HFF-Myc (cell line): Measurements from ENCODE around the gene EFTUD2.
A peak's percentile ranks its signal among the peaks of the same experiment; 100 is the strongest.

Experiments
- DNase-seq: peaks from one replicate; pipeline ENCODE4 v3.0.0-alpha.2; 2011; ENCODE audit warnings: low read depth; ENCODE audit errors: extremely low read depth
- H3K4me3 ChIP-seq: replicated peaks from 2 replicates; pipeline ENCODE4 v1.5.1; 2011; ENCODE audit warnings: low read depth, mild to moderate bottlenecking, control low read depth, low read length
- TF ChIP-seq, protein P1 (sequence below): IDR thresholded peaks from 2 replicates; pipeline ENCODE4 v1.5.1; 2012; ENCODE audit warnings: mild to moderate bottlenecking, low read depth, low read length, control low read depth; ENCODE audit errors: missing control alignments

Gene EFTUD2

DNA sequence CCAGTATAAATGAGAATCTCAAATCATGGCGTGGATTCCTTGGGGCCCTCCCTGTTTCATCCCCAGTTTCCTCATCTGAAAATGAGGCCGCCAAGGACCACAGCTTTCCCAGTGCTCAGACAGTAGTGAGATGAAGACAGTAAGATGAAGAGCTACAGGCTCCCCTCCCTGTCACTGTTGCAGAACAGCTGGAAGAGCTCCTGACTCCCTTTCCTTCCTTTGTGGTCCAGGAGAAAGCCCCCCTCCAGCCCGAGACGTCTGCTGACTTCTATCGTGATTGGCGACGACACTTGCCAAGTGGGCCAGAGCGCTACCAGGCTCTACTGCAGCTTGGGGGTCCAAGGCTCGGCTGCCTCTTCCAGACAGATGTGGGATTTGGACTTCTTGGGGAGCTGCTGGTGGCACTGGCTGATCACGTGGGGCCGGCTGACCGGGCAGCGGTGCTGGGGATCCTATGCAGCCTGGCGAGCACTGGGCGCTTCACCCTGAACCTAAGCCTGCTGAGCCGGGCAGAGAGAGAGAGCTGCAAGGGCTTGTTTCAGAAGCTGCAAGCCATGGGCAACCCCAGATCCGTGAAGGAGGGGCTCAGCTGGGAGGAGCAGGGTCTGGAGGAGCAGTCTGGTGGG lies 3.0 kb upstream of the EFTUD2 start:
- no peak for DNase-seq
- TF ChIP-seq, protein P1, sequence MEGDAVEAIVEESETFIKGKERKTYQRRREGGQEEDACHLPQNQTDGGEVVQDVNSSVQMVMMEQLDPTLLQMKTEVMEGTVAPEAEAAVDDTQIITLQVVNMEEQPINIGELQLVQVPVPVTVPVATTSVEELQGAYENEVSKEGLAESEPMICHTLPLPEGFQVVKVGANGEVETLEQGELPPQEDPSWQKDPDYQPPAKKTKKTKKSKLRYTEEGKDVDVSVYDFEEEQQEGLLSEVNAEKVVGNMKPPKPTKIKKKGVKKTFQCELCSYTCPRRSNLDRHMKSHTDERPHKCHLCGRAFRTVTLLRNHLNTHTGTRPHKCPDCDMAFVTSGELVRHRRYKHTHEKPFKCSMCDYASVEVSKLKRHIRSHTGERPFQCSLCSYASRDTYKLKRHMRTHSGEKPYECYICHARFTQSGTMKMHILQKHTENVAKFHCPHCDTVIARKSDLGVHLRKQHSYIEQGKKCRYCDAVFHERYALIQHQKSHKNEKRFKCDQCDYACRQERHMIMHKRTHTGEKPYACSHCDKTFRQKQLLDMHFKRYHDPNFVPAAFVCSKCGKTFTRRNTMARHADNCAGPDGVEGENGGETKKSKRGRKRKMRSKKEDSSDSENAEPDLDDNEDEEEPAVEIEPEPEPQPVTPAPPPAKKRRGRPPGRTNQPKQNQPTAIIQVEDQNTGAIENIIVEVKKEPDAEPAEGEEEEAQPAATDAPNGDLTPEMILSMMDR, result no peak
- no peak overlapping the region for H3K4me3 ChIP-seq

DNA sequence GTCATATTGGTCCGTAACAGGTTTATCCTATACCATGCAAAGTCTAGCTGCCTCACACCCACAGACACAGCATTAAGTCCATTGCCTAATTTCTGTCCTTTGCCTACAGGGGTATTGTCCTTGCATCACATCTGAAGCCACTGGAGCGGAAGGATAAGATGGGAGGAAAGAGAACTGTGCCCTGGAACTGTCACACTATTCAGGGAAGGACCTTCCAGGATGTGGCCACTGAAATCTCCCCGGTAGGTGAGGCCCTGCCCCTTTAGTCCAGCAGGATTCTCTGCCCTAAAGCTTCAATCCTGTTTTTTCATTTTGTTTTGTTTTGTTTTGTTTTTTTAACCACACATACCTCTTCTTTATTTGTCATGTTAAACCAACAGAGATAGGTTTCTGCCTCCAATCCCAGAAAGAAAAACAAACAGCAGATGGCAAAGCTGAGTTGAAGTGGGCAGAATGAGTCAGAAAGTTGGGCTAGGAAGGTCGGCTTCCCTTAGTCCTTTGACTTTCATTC lies 2.2 kb upstream of the EFTUD2 start:
- no peak for DNase-seq
- TF ChIP-seq, protein P1, result peak; percentile 5

DNA sequence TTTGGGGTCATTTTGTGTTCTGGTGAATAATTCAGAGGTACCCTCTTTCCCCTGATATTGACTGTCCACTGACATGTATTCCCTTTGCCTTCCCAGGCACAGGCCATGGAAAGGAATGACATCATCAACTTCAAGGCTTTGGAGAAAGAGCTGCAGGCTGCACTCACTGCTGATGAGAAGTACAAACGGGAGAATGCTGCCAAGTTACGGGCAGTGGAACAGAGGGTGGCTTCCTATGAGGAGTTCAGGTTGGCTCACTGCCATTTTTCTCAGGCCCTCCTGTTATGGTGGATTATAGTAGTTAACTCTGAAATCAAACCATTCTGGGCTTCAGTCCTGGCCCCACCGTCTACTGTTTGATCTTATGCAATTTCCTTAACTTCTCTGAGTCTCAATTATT lies 1.6 kb upstream of the EFTUD2 start:
- no peak for DNase-seq
- no peak overlapping the region for H3K4me3 ChIP-seq
- TF ChIP-seq, protein P1, result no peak

More for the DNA sequence above, 2.2 kb upstream of the EFTUD2 start:
- H3K4me3 ChIP-seq, result no peak overlapping the region

DNA sequence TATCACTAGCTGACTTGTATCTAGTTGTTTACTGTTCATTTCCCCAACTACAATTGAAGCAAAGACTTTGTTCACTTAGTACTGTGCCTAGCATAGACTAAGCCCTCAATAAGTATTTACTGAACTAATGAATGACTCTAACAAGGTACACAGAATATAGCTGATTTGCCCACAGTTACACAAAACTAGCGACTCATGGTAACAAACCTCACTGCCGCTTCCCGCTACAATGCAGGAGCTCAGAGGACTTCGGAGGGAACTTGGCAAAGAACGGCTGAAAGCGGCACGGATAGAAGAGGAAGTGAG lies 524 bp downstream of the EFTUD2 start:
- TF ChIP-seq, protein P1, result no peak
- no peak for DNase-seq
- H3K4me3 ChIP-seq, result peak overlapping the region; percentile 85

DNA sequence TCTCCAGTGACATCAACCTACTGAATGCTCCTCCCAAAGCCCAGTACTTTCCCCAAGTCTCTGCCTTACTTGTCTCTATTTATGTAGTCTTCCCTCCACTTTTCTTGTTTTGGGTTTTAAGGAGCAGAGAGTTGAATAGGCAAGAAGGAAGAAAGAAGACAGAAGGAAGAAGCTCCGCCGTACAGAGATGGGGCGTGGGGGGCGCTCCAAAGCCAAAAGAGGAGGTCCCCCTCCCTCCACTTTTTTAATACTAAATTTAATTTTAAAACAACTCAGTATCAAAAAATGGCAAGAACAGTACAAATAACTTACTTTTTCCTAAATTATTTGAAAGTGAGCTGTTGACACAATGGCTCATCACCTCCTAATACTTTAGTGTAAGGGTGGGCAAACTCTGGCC lies 4.6 kb downstream of the EFTUD2 start:
- no peak overlapping the region for H3K4me3 ChIP-seq
- no peak for DNase-seq
- TF ChIP-seq, protein P1, result no peak

DNA sequence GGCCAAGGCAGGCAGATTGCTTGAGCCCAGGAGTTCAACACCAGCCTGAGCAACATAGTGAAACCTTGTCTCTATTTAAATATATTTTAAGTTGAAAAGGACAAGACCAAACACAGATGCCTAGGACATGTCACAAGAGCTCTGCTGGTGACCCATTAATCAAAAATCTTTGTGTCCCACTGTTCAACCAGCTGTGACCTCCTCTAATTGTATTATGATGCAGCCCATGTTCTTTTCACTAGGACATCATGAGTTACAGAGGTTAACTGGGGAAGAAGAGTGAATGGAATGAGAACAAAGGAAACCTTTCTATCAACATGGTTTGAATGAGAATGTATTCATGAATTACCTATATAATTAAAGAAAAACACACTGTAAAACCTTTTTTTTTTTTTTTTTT lies 7.0 kb downstream of the EFTUD2 start:
- TF ChIP-seq, protein P1, result no peak
- no peak for DNase-seq
- no peak overlapping the region for H3K4me3 ChIP-seq

DNA sequence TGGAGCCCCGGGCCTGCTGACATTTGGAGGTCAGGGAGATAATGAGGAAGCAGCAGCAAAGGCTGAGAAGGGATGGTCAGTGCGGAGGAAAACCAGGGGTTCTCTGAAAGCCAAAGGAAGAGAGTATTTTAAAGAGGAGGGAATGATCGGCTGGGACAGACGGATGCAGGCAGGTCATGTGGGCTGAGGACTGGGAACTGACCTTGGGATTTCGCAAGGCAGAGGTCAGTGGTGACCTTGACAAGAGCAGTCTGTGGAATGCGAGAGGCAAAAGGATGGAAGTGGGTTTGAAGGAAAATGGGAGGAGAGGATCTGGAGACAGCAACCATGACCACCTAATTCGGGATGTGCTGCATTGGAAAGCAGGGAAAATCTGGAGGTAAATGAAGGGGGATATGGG lies 10.2 kb downstream of the EFTUD2 start:
- TF ChIP-seq, protein P1, result no peak
- H3K4me3 ChIP-seq, result no peak overlapping the region
- no peak for DNase-seq
